CD8-positive, alpha-beta memory T cell (primary cell): Measurements from ENCODE around the gene UROD. TPM values are rescaled to one million over a fixed set of nuclear protein-coding genes. Genes with fewer than 3 reads are reported as not detected.

Experiments
- CTCF ChIA-PET: fragments of 350-600 bp; sonication (Branson Sonifier 250); formaldehyde crosslinking; loops from one replicate; lab custom pipeline; 2021; ENCODE audit warnings: antibody characterized with exemption; lab: Charles Lee
- POLR2A ChIA-PET: fragments of 350-600 bp; sonication (Branson Sonifier 250); formaldehyde crosslinking; loops from one replicate; lab custom pipeline; 2021; ENCODE audit warnings: antibody characterized with exemption; lab: Charles Lee
- DNase-seq, 5 donors: peaks; one replicate each; pipeline versions ENCODE4 v3.0.0 to v3.0.0-alpha.2; 2020 to 2022; ENCODE audit warnings: mixed read lengths in 1 of 5
- H3K27ac ChIP-seq: one replicate; pipeline ENCODE4 v1.7.0; 2013; ENCODE audit warnings: low read depth, mild to moderate bottlenecking, low read length, moderate library complexity
- H3K27me3 ChIP-seq: 2 replicates; pipeline ENCODE4 v1.7.0; 2013; ENCODE audit warnings: low read length, mild to moderate bottlenecking; ENCODE audit not compliant: insufficient read depth, poor library complexity, severe bottlenecking
- H3K36me3 ChIP-seq: 2 replicates; pipeline ENCODE4 v1.7.0; 2013; ENCODE audit warnings: mild to moderate bottlenecking, low read length, moderate library complexity; ENCODE audit not compliant: insufficient read depth
- H3K4me1 ChIP-seq: 2 replicates; pipeline ENCODE4 v1.7.0; 2013; ENCODE audit warnings: mild to moderate bottlenecking, low read length, moderate library complexity; ENCODE audit not compliant: insufficient read depth
- H3K4me3 ChIP-seq: 2 replicates; pipeline ENCODE4 v1.7.0; 2013; ENCODE audit warnings: mild to moderate bottlenecking, low read length
- H3K9me3 ChIP-seq: 2 replicates; pipeline ENCODE4 v1.7.0; 2013; ENCODE audit warnings: mild to moderate bottlenecking, low read length
- H3K27ac Mint-ChIP-seq, 8 donors: one replicate each; pipeline ENCODE4 v1.8.0; 2020 to 2021; ENCODE audit warnings: mixed read lengths in 8 of 8, mild to moderate bottlenecking in 6 of 8, inconsistent platforms in 3 of 8, moderate library complexity in 3 of 8
- H3K27me3 Mint-ChIP-seq, 2 donors: one replicate each; pipeline ENCODE4 v1.8.0; 2020 to 2021; ENCODE audit warnings: mixed read lengths in 2 of 2, mild to moderate bottlenecking in 1 of 2, moderate library complexity in 1 of 2
- H3K36me3 Mint-ChIP-seq, 3 donors: one replicate each; pipeline ENCODE4 v1.8.0; 2020 to 2021; ENCODE audit warnings: mixed read lengths in 3 of 3, inconsistent platforms in 1 of 3, mild to moderate bottlenecking in 1 of 3
- H3K4me1 Mint-ChIP-seq, 3 donors: one replicate each; pipeline ENCODE4 v1.8.0; 2020 to 2021; ENCODE audit warnings: mixed read lengths in 3 of 3, inconsistent platforms in 1 of 3, mild to moderate bottlenecking in 1 of 3
- H3K4me3 Mint-ChIP-seq, 7 donors: one replicate each; pipeline ENCODE4 v1.8.0; 2020 to 2021; ENCODE audit warnings: mixed read lengths in 7 of 7, mild to moderate bottlenecking in 6 of 7, moderate library complexity in 4 of 7, inconsistent platforms in 2 of 7
- H3K9me3 Mint-ChIP-seq, 5 donors: one replicate each; pipeline ENCODE4 v1.8.0; 2020 to 2022; ENCODE audit warnings: mixed read lengths in 5 of 5, mild to moderate bottlenecking in 3 of 5, moderate library complexity in 2 of 5, inconsistent platforms in 1 of 5
- polyA plus RNA-seq: library from polyadenylated mRNA; unstranded; fragments of 300-500 nt; fragmentation: Illumina TruSeq; gene quantifications from one replicate; pipeline ENCODE4 v1.2.3, GENCODE V29; 2021
- total RNA-seq, 2 experiments: library from RNA; stranded (reverse); gene quantifications; one replicate each; pipeline ENCODE4 v1.2.3, GENCODE V29; 2021

Gene UROD
- total and polyA plus RNA-seq, 3 experiments from 2014 or later, result 62.9 to 92.4 (median 89.9) TPM

DNA sequence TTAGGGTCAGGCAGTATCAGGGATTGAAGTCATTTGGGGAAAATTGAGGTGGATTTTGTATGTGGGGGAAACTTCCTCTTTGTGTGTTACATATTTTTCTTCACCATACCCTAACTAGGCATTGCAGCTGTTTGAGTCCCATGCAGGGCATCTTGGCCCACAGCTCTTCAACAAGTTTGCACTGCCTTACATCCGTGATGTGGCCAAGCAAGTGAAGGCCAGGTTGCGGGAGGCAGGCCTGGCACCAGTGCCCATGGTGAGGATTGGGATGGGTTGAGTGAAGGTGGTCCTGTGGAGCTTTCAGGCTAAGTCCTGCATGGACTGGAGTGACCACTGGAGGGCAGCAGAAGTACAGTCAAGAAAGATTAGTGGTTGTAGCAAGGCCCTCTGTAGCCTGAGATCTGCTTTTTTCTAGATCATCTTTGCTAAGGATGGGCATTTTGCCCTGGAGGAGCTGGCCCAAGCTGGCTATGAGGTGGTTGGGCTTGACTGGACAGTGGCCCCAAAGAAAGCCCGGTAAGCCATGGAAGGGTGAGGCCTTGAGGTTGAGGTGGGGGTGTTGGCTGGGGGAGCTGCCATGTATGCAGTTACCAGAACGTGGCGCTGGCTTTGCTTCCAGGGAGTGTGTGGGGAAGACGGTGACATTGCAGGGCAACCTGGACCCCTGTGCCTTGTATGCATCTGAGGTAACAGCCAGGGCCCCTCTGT is 2.4 kb downstream of the UROD start:
- Mint-ChIP-seq H3K4me1 (peaks cover 30 to 48% (median 47%) of the 10 kb centered on the region in 3 donors), H3K9me3 (no peaks in the 10 kb centered on the region), H3K27ac (peak overlapping the region; percentile 25 to 86 (median 67)), H3K27me3 (no peaks in the 10 kb centered on the region), H3K4me3 (peak overlapping the region; percentile 52 to 82 (median 71)), H3K36me3 (peaks cover 0 to 28% (median 6%) of the 10 kb centered on the region in 3 donors)
- ChIA-PET POLR2A (interaction anchor here (0.7 to 1.4 kb wide), 7 partner anchors 28 to 485 kb away, joined by 3 to 9 read pairs (median 4); partner anchors contain the start of genes CCDC163, EIF2B3, MMACHC and MUTYH), CTCF (interaction anchor here (0.7 to 6.6 kb wide), 27 partner anchors 10 to 554 kb away, joined by 3 to 173 read pairs (median 4); partner anchors contain the start of genes BEST4, CCDC163, EIF2B3 and MMACHC)
- peak; percentile 70 to 86 (median 73) for DNase-seq
- Histone ChIP-seq H3K27me3 (no peaks in the 10 kb centered on the region), H3K4me3 (no peak overlapping the region), H3K4me1 (peaks cover 28% of the 10 kb centered on the region), H3K9me3 (no peaks in the 10 kb centered on the region), H3K36me3 (peaks cover 12% of the 10 kb centered on the region), H3K27ac (no peak overlapping the region)

DNA sequence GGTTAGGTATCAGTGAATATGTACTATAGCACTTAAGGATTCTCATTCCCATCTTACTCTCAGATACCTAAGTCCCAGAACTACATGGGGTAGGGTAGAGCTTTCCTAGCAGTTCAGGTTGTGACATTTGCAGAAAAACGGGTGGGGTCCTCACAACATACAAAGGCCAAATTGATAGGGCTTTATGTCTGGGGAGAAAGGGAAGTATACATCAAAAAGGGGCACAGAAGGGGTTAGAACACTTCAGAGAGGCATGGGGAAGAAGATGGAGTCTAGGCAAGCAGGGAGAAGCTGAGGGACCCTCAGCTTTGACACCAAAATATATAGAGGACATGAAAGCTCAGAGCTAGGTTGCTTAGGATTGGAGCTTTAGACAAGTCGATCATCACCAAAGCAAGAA is 3.6 kb downstream of the UROD start:
- H3K9me3 Mint-ChIP-seq, result no peaks in the 10 kb centered on the region
- H3K36me3 Mint-ChIP-seq, result peaks cover 0 to 19% (median 6%) of the 10 kb centered on the region in 3 donors
- H3K9me3 ChIP-seq, result no peaks in the 10 kb centered on the region
- no peak for DNase-seq
- peaks cover 12% of the 10 kb centered on the region for H3K36me3 ChIP-seq
- H3K4me3 Mint-ChIP-seq, result no peak overlapping the region
- peaks cover 21 to 39% (median 36%) of the 10 kb centered on the region in 3 donors for H3K4me1 Mint-ChIP-seq
- CTCF ChIA-PET, result interaction anchor here (0.6 to 6.2 kb wide), 5 partner anchors 222 to 476 kb away, joined by 3 to 63 read pairs (median 5); partner anchors contain the start of genes MUTYH, TESK2 and TOE1
- peaks cover 0 to under 1% of the 10 kb centered on the region in 2 donors for H3K27me3 Mint-ChIP-seq
- H3K27ac Mint-ChIP-seq, result peak overlapping the region in 1 of 8 donors; percentile 58
- no peak overlapping the region for H3K27ac ChIP-seq
- H3K4me1 ChIP-seq, result peaks cover 18% of the 10 kb centered on the region
- no peaks in the 10 kb centered on the region for H3K27me3 ChIP-seq
- H3K4me3 ChIP-seq, result no peak overlapping the region
- POLR2A ChIA-PET, result no interaction called here

DNA sequence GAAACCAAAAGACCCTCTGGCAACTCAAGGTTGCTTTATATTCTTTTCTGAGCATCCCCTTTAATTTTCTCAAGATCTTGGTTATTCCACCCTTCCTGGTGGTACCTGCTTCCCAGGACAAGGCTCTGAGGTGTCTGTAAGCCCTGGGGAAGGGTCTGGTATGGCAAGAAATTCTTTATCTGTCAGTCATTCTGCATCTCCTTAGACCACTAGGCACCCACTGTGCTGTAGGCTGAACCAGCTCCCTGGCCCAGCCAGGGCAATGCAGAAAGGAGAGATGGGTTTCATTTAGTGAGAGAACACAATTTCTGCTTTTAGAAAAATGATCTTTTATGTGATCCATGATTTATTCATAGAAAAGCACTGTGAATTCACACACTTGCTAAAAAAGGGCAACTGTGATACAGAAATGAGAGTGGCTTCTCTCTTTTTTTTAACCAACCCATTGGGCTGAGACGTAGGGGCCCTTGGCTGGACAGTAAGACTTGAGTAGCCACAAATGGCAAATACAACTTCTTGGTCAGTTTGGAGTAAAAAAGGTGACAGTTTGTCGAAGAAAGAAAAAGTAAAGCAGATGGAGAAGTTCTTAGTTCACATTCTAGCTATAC is 4.1 kb downstream of the UROD start:
- H3K27me3 Mint-ChIP-seq, result peaks cover 0 to 2% of the 10 kb centered on the region in 2 donors
- DNase-seq, result no peak
- Histone ChIP-seq H3K27ac (no peak overlapping the region), H3K9me3 (no peaks in the 10 kb centered on the region), H3K4me3 (no peak overlapping the region), H3K36me3 (peaks cover 12% of the 10 kb centered on the region), H3K4me1 (peaks cover 18% of the 10 kb centered on the region), H3K27me3 (no peaks in the 10 kb centered on the region)
- peaks cover 0 to 18% (median 6%) of the 10 kb centered on the region in 3 donors for H3K36me3 Mint-ChIP-seq
- H3K9me3 Mint-ChIP-seq, result no peaks in the 10 kb centered on the region
- H3K27ac Mint-ChIP-seq, result peak overlapping the region in 1 of 8 donors; percentile 58
- ChIA-PET POLR2A (no interaction called here), CTCF (interaction anchor here (0.6 to 6.2 kb wide), 6 partner anchors 223 to 475 kb away, joined by 3 to 63 read pairs (median 5); partner anchors contain the start of genes MUTYH, TESK2 and TOE1)
- H3K4me1 Mint-ChIP-seq, result peaks cover 20 to 37% (median 34%) of the 10 kb centered on the region in 3 donors
- no peak overlapping the region for H3K4me3 Mint-ChIP-seq

DNA sequence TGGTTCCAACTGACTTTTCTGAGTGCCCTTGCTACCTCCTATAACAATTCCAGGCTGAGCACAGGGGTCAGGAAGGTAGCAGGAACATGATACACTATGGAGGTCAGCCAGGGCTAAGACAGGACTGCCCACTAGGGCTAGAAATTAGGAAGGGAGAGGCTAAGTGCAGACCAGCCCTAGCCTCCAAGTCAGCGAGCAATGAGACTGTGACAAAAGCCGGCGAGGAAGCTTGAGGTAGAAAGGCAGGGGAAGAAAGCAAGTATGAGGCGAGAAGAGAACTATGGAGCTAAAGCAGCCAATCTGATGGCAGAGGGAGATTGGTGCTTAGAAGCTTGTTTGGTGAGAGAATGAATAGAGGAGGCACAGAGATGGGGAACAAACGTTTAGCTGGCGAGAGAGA is 4.7 kb downstream of the UROD start:
- CTCF ChIA-PET, result interaction anchor here (1.3 to 4.8 kb wide), 2 partner anchors 224 to 282 kb away, joined by 5 to 34 read pairs; no protein-coding TSS in a partner anchor
- Histone ChIP-seq H3K36me3 (peaks cover 12% of the 10 kb centered on the region), H3K4me1 (peaks cover 12% of the 10 kb centered on the region), H3K27ac (no peak overlapping the region), H3K4me3 (no peak overlapping the region), H3K9me3 (no peaks in the 10 kb centered on the region), H3K27me3 (no peaks in the 10 kb centered on the region)
- H3K27me3 Mint-ChIP-seq, result peaks cover 0 to 2% of the 10 kb centered on the region in 2 donors
- H3K4me1 Mint-ChIP-seq, result peaks cover 15 to 31% (median 29%) of the 10 kb centered on the region in 3 donors
- H3K27ac Mint-ChIP-seq, result no peak overlapping the region
- no peaks in the 10 kb centered on the region for H3K9me3 Mint-ChIP-seq
- H3K36me3 Mint-ChIP-seq, result peaks cover 0 to 16% (median 6%) of the 10 kb centered on the region in 3 donors
- no peak for DNase-seq
- POLR2A ChIA-PET, result no interaction called here
- H3K4me3 Mint-ChIP-seq, result no peak overlapping the region

DNA sequence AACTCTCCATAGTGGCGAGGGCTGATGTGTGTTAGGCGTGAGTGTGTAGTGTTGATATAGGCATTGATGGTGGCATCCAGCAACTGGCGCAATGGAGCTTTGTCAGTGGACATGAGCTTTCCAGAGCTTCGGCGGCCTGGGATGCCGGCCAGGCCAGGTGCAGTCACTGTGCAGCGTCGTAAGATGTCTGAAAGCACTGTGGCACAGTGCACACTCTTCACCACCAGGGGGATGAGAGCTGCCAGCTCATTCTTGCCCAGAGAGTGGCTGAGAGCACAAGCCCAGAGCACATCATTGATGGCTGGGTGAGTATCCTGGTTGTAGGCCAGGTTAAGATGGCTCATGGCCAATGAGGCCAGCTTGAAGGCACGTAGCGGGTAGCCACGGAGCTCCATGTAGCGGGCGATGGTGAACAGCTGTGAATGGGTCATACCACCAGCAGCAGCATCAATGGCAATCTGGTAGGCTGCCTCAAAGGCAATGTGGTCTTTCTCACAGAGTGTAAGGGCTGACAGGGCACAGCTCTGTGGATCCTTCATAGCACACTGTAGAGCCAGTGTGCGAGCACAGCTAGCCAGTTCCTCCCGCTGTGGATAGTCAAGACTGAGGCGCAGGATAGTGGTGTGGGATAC is 6.7 kb downstream of the UROD start:
- peaks cover 0 to 15% (median 6%) of the 10 kb centered on the region in 3 donors for H3K36me3 Mint-ChIP-seq
- POLR2A ChIA-PET, result no interaction called here
- H3K4me3 ChIP-seq, result no peak overlapping the region
- H3K27ac ChIP-seq, result no peak overlapping the region
- peaks cover 12% of the 10 kb centered on the region for H3K36me3 ChIP-seq
- H3K4me1 Mint-ChIP-seq, result peaks cover 7 to 15% (median 13%) of the 10 kb centered on the region in 3 donors
- no peak overlapping the region for H3K4me3 Mint-ChIP-seq
- H3K9me3 Mint-ChIP-seq, result no peaks in the 10 kb centered on the region
- no peaks in the 10 kb centered on the region for H3K9me3 ChIP-seq
- H3K27me3 ChIP-seq, result no peaks in the 10 kb centered on the region
- no peaks in the 10 kb centered on the region for H3K4me1 ChIP-seq
- CTCF ChIA-PET, result interaction anchor here (0.6 to 4.8 kb wide), 16 partner anchors 10 to 473 kb away, joined by 3 to 34 read pairs (median 4); partner anchors contain the start of genes EIF2B3, MUTYH, TESK2 and TOE1
- H3K27me3 Mint-ChIP-seq, result peaks cover 0 to 2% of the 10 kb centered on the region in 2 donors
- peak overlapping the region in 1 of 8 donors; percentile 63 for H3K27ac Mint-ChIP-seq
- peak; percentile 20 to 69 (median 27) for DNase-seq

DNA sequence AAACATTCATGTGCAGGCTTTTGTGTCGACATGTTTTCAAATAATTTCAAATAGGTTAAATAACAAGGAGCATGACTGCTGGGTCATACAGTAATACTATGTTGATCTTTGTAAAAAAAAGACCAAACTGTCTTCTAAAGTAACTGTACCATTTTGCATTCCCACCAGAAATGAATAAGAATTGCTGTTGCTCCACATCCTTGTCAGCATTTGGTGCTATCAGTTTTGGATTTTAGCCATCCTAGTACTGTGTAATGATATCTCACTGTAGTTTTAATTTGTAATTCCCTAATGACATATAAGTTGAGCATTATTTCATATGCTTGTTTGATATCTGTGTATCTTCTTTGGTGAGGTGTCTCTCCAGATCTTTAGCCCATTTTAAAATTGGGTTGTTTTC is 11.6 kb downstream of the UROD start:
- H3K9me3 ChIP-seq, result no peaks in the 10 kb centered on the region
- H3K4me3 ChIP-seq, result no peak overlapping the region
- Mint-ChIP-seq H3K9me3 (no peaks in the 10 kb centered on the region), H3K27ac (peak overlapping the region in 1 of 8 donors; percentile 40), H3K4me3 (no peak overlapping the region), H3K27me3 (peaks cover 0 to 2% of the 10 kb centered on the region in 2 donors), H3K36me3 (no peaks in the 10 kb centered on the region), H3K4me1 (peaks cover 0 to 5% (median 1%) of the 10 kb centered on the region in 3 donors)
- CTCF ChIA-PET, result no interaction called here
- no peak for DNase-seq
- no peak overlapping the region for H3K27ac ChIP-seq
- POLR2A ChIA-PET, result no interaction called here
- no peaks in the 10 kb centered on the region for H3K27me3 ChIP-seq
- no peaks in the 10 kb centered on the region for H3K4me1 ChIP-seq
- H3K36me3 ChIP-seq, result no peaks in the 10 kb centered on the region

DNA sequence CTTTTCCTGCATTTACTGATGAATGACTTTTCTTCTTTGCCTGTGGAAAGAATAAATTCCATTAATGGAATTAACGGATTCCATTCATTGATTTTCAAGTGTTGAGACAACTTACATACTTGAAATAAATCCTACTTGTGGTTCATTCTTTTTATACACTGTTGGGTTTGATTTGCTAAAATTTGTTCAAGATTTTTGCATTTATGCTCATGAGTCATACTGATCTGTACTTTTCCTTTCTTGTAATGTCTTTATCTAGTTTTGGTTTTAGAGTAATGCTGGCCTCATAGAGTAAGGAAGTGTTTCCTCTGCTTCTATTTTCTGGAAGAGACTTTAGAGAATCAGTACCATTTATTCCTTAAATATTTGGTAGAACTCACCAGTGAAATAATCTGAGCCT is 14.4 kb downstream of the UROD start:
- ChIA-PET CTCF (no interaction called here), POLR2A (no interaction called here)
- H3K36me3 ChIP-seq, result no peaks in the 10 kb centered on the region

More for the DNA sequence above, 14.4 kb downstream of the UROD start:
- DNase-seq, result no peak
- Mint-ChIP-seq H3K4me1 (peaks cover 0 to 4% (median 0%) of the 10 kb centered on the region in 3 donors), H3K9me3 (no peaks in the 10 kb centered on the region), H3K4me3 (no peak overlapping the region), H3K36me3 (no peaks in the 10 kb centered on the region), H3K27me3 (no peaks in the 10 kb centered on the region), H3K27ac (no peak overlapping the region)
- Histone ChIP-seq H3K27ac (no peak overlapping the region), H3K27me3 (no peaks in the 10 kb centered on the region), H3K9me3 (no peaks in the 10 kb centered on the region), H3K4me1 (no peaks in the 10 kb centered on the region), H3K4me3 (no peak overlapping the region)
